Body of pancreas (tissue), 4 donors: Measurements from ENCODE around the gene C8B. TPM values are rescaled to one million over a fixed set of nuclear protein-coding genes. Genes with fewer than 3 reads are reported as not detected.

Source experiments
- ATAC-seq: fragments of 150-250 bp; one replicate; pipeline ENCODE4 v1.9.1; 2016
- DNase-seq, 4 donors: peaks; one replicate each; pipeline ENCODE4 v3.0.0-alpha.2; 2019
- H3K27ac ChIP-seq, 4 donors: fragments of 200-600 bp; sonication (generic); 1 replicate in 3 of 4; 2 replicates in 1 of 4; pipeline versions ENCODE4 v1.5.1 to v1.6.1; 2016 to 2019; ENCODE audit warnings: mild to moderate bottlenecking in 1 of 4, mixed read lengths in 1 of 4, moderate library complexity in 1 of 4
- H3K27me3 ChIP-seq, 2 donors: fragments of 200-600 bp; sonication (generic); one replicate each; pipeline ENCODE4 v1.6.0; 2016; ENCODE audit warnings: mild to moderate bottlenecking in 1 of 2
- H3K36me3 ChIP-seq, 2 donors: fragments of 200-600 bp; sonication (generic); replicated peaks in 1 of 2; 2 replicates each; pipeline ENCODE4 v1.5.1; 2016; ENCODE audit warnings: low read depth in 2 of 2; ENCODE audit not compliant: insufficient read depth in 1 of 2
- H3K4me1 ChIP-seq: fragments of 200-600 bp; sonication (generic); one replicate; pipeline ENCODE4 v1.6.0; 2016
- H3K4me3 ChIP-seq, 2 donors: fragments of 200-600 bp; sonication (generic); 1 replicate in 1 of 2; 2 replicates in 1 of 2; pipeline ENCODE4 v1.5.1; 2016 to 2019
- H3K9me3 ChIP-seq, 3 donors: fragments of 200-600 bp; sonication (generic); 1 replicate in 2 of 3; 2 replicates in 1 of 3; pipeline ENCODE4 v1.5.1; 2016
- POLR2A ChIP-seq, 3 donors: fragments of 450-650 bp; IDR thresholded peaks; one replicate each; pipeline ENCODE4 v1.6.1; 2016; ENCODE audit warnings: antibody characterized with exemption in 3 of 3, mild to moderate bottlenecking in 2 of 3
- WGBS, 2 donors: methylation state at CpG; one replicate each; pipeline ENCODE4 v1.1.5; 2017; 5-methylcytosine and 5-hydroxymethylcytosine counted together
- intact Hi-C: fragments of 100-400 bp; cut with DNase I; formaldehyde crosslinking; loops from one replicate; pipeline ENCODE4 v1.15.1; 2023
- total RNA-seq, 2 donors: library from RNA; depleted of rRNA; stranded (reverse); fragments of >200 nt; gene quantifications; one replicate each; pipeline ENCODE4 v1.1.0, GENCODE V29; 2016
- TF ChIP-seq, protein P1 (sequence below), 7 experiments: fragments of 450-650 bp in 4 of 7; fragments of 200-600 bp in 3 of 7; sonication (generic) in 3 of 7; IDR thresholded peaks; one replicate each; pipeline ENCODE4 v1.5.1; 2016 to 2019; ENCODE audit warnings: antibody characterized with exemption in 7 of 7

Gene C8B
- total RNA-seq, 2 donors from 2014 or later, result not detected

DNA sequence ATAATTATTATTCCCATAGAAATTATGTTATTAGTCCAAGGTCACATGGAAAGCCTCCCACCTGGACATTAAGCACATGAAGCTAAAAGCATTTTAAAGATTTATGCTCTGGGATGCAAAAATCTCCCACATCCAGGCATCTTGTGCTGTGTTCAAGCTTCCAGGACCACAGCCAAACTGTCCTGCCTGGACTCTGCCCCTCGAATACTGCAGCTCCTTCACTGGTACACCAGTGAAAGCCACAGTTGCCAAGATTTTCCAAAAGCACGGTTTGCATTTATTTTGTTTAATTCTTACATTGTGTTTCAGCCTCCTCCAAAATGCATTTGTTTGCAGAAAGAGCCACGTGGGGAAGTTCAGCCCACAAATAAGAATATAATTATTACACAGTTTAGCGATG is 38.6 kb downstream of the C8B start:
- WGBS, 2 donors, result 70 to 72% methylated on average over 4 of the region's 4 CpGs
- no peak for DNase-seq
- no peaks in the 10 kb centered on the region for H3K9me3 ChIP-seq
- intact Hi-C loops, result no loop called here
- TF ChIP-seq, protein P1, sequence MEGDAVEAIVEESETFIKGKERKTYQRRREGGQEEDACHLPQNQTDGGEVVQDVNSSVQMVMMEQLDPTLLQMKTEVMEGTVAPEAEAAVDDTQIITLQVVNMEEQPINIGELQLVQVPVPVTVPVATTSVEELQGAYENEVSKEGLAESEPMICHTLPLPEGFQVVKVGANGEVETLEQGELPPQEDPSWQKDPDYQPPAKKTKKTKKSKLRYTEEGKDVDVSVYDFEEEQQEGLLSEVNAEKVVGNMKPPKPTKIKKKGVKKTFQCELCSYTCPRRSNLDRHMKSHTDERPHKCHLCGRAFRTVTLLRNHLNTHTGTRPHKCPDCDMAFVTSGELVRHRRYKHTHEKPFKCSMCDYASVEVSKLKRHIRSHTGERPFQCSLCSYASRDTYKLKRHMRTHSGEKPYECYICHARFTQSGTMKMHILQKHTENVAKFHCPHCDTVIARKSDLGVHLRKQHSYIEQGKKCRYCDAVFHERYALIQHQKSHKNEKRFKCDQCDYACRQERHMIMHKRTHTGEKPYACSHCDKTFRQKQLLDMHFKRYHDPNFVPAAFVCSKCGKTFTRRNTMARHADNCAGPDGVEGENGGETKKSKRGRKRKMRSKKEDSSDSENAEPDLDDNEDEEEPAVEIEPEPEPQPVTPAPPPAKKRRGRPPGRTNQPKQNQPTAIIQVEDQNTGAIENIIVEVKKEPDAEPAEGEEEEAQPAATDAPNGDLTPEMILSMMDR (IDR thresholded peaks at IDR 0.05), result no peak
- TF ChIP-seq POLR2A (IDR thresholded peaks at IDR 0.05), result no peak
- H3K27me3 ChIP-seq, result no peaks in the 10 kb centered on the region
- ATAC-seq, result no peak
- H3K4me3 ChIP-seq, result no peak overlapping the region
- no peaks in the 10 kb centered on the region for H3K36me3 ChIP-seq
- no peak overlapping the region for H3K27ac ChIP-seq
- H3K4me1 ChIP-seq, result no peaks in the 10 kb centered on the region

GRCh38 chr1:56925193-56925592 is 40.6 kb downstream of the C8B start:
- Histone ChIP-seq H3K27ac (no peak overlapping the region), H3K9me3 (no peaks in the 10 kb centered on the region), H3K4me3 (no peak overlapping the region), H3K27me3 (no peaks in the 10 kb centered on the region), H3K4me1 (peaks cover 4% of the 10 kb centered on the region), H3K36me3 (no peaks in the 10 kb centered on the region)
- intact Hi-C loops, result no loop called here
- TF ChIP-seq POLR2A (IDR thresholded peaks at IDR 0.05), result no peak
- TF ChIP-seq, protein P1 (IDR thresholded peaks at IDR 0.05), result no peak
- DNase-seq (no peak), ATAC-seq (peak; percentile 47)

GRCh38 chr1:56924116-56924515 is 41.7 kb downstream of the C8B start:
- Histone ChIP-seq H3K36me3 (no peaks in the 10 kb centered on the region), H3K4me3 (no peak overlapping the region), H3K9me3 (no peaks in the 10 kb centered on the region), H3K27ac (no peak overlapping the region), H3K4me1 (peaks cover 14% of the 10 kb centered on the region), H3K27me3 (no peaks in the 10 kb centered on the region)
- no peak for ATAC-seq
- intact Hi-C loops, result no loop called here
- no peak for DNase-seq
- 87 to 90% methylated on average over 5 of the region's 5 CpGs for WGBS, 2 donors
- no peak for TF ChIP-seq POLR2A (IDR thresholded peaks at IDR 0.05)
- TF ChIP-seq, protein P1 (IDR thresholded peaks at IDR 0.05), result no peak

DNA sequence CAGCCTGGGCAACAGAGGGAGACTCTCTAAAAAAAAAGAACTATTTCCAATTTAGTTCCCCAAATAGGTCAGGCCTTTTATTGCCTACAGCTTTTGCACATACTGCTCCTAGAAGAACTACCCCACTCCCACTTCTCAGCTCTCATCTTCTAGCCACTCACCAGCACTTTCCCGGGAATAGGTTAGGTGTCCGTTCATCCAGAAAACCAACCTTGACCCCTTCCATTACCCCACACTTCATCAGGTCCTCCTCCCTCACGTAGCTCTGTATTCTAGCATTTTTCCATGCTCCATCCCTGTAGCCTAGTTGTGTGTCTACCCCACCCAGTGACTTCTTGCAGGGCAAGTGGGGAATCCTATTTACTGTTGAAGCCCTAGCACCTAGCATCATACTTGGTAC is 42.6 kb downstream of the C8B start:
- WGBS, 2 donors, result 32 to 57% methylated on average over 3 of the region's 3 CpGs
- no peaks in the 10 kb centered on the region for H3K36me3 ChIP-seq
- H3K27ac ChIP-seq, result no peak overlapping the region
- DNase-seq, result no peak
- H3K27me3 ChIP-seq, result no peaks in the 10 kb centered on the region
- intact Hi-C loops, result no loop called here
- TF ChIP-seq, protein P1 (IDR thresholded peaks at IDR 0.05), result no peak
- TF ChIP-seq POLR2A (IDR thresholded peaks at IDR 0.05), result no peak
- no peak for ATAC-seq
- peaks cover 21% of the 10 kb centered on the region for H3K4me1 ChIP-seq
- no peak overlapping the region for H3K4me3 ChIP-seq
- H3K9me3 ChIP-seq, result no peaks in the 10 kb centered on the region

DNA sequence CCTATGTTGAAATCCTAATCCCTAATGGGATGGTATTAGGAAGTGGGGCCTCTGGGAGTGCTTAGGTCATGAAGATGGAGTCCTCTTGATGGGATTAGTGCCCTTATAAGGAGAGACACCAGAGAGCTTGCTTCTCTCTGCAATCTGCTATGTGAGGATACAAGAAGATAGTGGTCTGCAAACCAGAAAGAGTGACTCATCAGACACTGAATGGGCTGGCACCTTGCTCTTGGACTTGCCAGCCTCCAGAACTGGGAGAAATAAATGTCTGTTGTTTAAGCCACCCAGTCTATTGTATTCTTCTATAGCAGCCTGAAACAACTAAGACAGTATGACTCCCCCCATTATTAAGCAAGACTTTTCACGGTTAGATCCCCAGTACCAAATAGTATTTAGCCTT is 43.3 kb downstream of the C8B start:
- no peaks in the 10 kb centered on the region for H3K9me3 ChIP-seq
- DNase-seq (no peak), ATAC-seq (no peak)
- H3K4me3 ChIP-seq, result no peak overlapping the region
- no peaks in the 10 kb centered on the region for H3K36me3 ChIP-seq
- H3K4me1 ChIP-seq, result peaks cover 21% of the 10 kb centered on the region
- no peaks in the 10 kb centered on the region for H3K27me3 ChIP-seq
- WGBS, 2 donors, result 87 to 100% methylated on average over 1 of the region's 1 CpG
- H3K27ac ChIP-seq, result no peak overlapping the region
- intact Hi-C loops, result no loop called here
- no peak for TF ChIP-seq POLR2A (IDR thresholded peaks at IDR 0.05)
- TF ChIP-seq, protein P1 (IDR thresholded peaks at IDR 0.05), result no peak
